HepG2 (cell line): Measurements from ENCODE around the gene RIPK1. TPM values are rescaled to one million over a fixed set of nuclear protein-coding genes. Genes with fewer than 3 reads are reported as not detected.
A peak's percentile ranks its signal among the peaks of the same experiment; 100 is the strongest.

ENCODE experiments used
- ATAC-seq: fragments of 200-7000 bp; cut with Tn5 transposase; 3 replicates; pipeline ENCODE4 v1.9.1; 2020; ENCODE audit warnings: mild to moderate bottlenecking, moderate library complexity
- BruUV-seq: library from RNA; stranded (reverse); fragments of 400-500 nt; replicated peaks from 2 replicates; lab custom pipeline; 2021; lab: Mats Ljungman, UMichigan
- CTCF ChIA-PET: fragments of 300-600 bp; formaldehyde crosslinking; extraction: SDS; loops from one replicate; lab custom pipeline; 2021; ENCODE audit warnings: low total read pairs, inconsistent platforms, low intra/inter-chr PET ratio; lab: Yijun Ruan, JAX
- POLR2A ChIA-PET: fragments of 350-600 bp; sonication (Branson Sonifier 250); formaldehyde crosslinking; loops from one replicate; lab custom pipeline; 2020; ENCODE audit warnings: antibody characterized with exemption, inconsistent platforms; lab: Yijun Ruan, JAX
- DNase-seq: peaks from one replicate; pipeline ENCODE4 v3.0.0-alpha.2; 2015; ENCODE audit warnings: low spot score
- FAIRE-seq: peaks from 3 replicates; lab custom pipeline; 2011; peaks lifted over from hg19 to GRCh38; lab: Jason Lieb, UNC
- H2AFZ ChIP-seq: one replicate; pipeline ENCODE4 v1.6.1; 2011; ENCODE audit warnings: low read length, inconsistent platforms
- H3K27ac ChIP-seq: fragments of 300-600 bp; 3 replicates; pipeline ENCODE4 v1.8.0; 2011; ENCODE audit warnings: mixed run types, mild to moderate bottlenecking, mixed read lengths, low read length, inconsistent platforms; ENCODE audit not compliant: insufficient read depth; ENCODE audit errors: extremely low read length
- H3K27me3 ChIP-seq, 2 experiments: fragments of 200-600 bp in 1 of 2; 2 replicates in 1 of 2; 3 replicates in 1 of 2; pipeline versions ENCODE4 v1.6.0 to v1.8.0; 2011; ENCODE audit warnings: low read length in 2 of 2, mild to moderate bottlenecking in 2 of 2, moderate library complexity in 2 of 2, inconsistent platforms in 1 of 2; ENCODE audit not compliant: insufficient read depth in 2 of 2, control insufficient read depth in 1 of 2
- H3K36me3 ChIP-seq, 2 experiments: fragments of 200-600 bp in 1 of 2; replicated peaks in 1 of 2; 2 replicates in 1 of 2; 3 replicates in 1 of 2; pipeline versions ENCODE4 v1.5.1 to v1.8.0; 2011; ENCODE audit warnings: low read length in 2 of 2, inconsistent platforms in 1 of 2; ENCODE audit not compliant: insufficient read depth in 2 of 2, control insufficient read depth in 1 of 2
- H3K4me1 ChIP-seq: 2 replicates; pipeline ENCODE4 v1.5.1; 2012; ENCODE audit warnings: low read length, inconsistent platforms; ENCODE audit not compliant: insufficient read depth
- H3K4me2 ChIP-seq: 2 replicates; pipeline ENCODE4 v1.6.0; 2011; ENCODE audit warnings: low read depth, low read length, inconsistent platforms
- H3K4me3 ChIP-seq, 3 experiments: fragments of 200-600 bp in 1 of 3; sonication (generic), shearing (Covaris generic) in 1 of 3; replicated peaks in 1 of 3; 2 replicates each; pipeline ENCODE4 v1.5.1; 2011 to 2016; ENCODE audit warnings: low read length in 3 of 3, inconsistent platforms in 2 of 3, low read depth in 2 of 3, mild to moderate bottlenecking in 2 of 3, control low read depth in 1 of 3, mixed read lengths in 1 of 3; ENCODE audit not compliant: insufficient read depth in 1 of 3
- H3K79me2 ChIP-seq: one replicate; pipeline ENCODE4 v1.6.1; 2011; ENCODE audit warnings: low read length, inconsistent platforms; ENCODE audit not compliant: insufficient read depth
- H3K9ac ChIP-seq: 2 replicates; pipeline ENCODE4 v1.6.0; 2011; ENCODE audit warnings: mild to moderate bottlenecking, low read depth, low read length, inconsistent platforms; ENCODE audit not compliant: insufficient read depth
- H3K9me3 ChIP-seq: 2 replicates; pipeline ENCODE4 v1.5.1; 2012; ENCODE audit warnings: mild to moderate bottlenecking, low read length
- H4K20me1 ChIP-seq: 2 replicates; pipeline ENCODE4 v1.6.0; 2011; ENCODE audit warnings: inconsistent platforms, mild to moderate bottlenecking, low read length, moderate library complexity; ENCODE audit not compliant: insufficient read depth
- AGO2 ChIP-seq: fragments of 200-400 bp; formaldehyde crosslinking; optimal IDR thresholded peaks from 2 replicates; pipeline ENCODE3; 2017; ENCODE audit warnings: mild to moderate bottlenecking, low read depth, low read length, moderate library complexity
- CAMTA2 ChIP-seq: sonication (generic); formaldehyde crosslinking; IDR thresholded peaks from 2 replicates; pipeline ENCODE4 v1.4.0; 2020; ENCODE audit warnings: mild to moderate bottlenecking, missing genetic modification reagents, borderline replicate concordance
- KDM4B ChIP-seq: sonication (generic); formaldehyde crosslinking; IDR thresholded peaks from 2 replicates; pipeline ENCODE4 v1.4.0; 2020; ENCODE audit warnings: missing genetic modification reagents
- MAF1 ChIP-seq: sonication (generic); formaldehyde crosslinking; IDR thresholded peaks from 2 replicates; pipeline ENCODE4 v1.5.0; 2020; ENCODE audit warnings: missing genetic modification reagents, borderline replicate concordance
- ZNF660 ChIP-seq: sonication (generic); formaldehyde crosslinking; IDR thresholded peaks from 2 replicates; pipeline ENCODE4 v1.5.1; 2020; ENCODE audit warnings: mild to moderate bottlenecking, low read depth, missing genetic modification reagents, borderline replicate concordance
- WGBS: methylation state at CpG from one replicate; pipeline ENCODE4 v1.1.6; 2017; ENCODE audit warnings: low lambda C conversion rate; 5-methylcytosine and 5-hydroxymethylcytosine counted together
- in situ Hi-C: cut with HindIII; loops from 2 replicates; pipeline ENCODE4 v1.10.0; 2017; ENCODE audit warnings: low pct_unique_long_range_greater_than_20kb; ENCODE audit not compliant: extremely low pct_ligation_motif_present
- intact Hi-C: fragments of 100-400 bp; cut with micrococcal nuclease; formaldehyde crosslinking; loops from one replicate; pipeline ENCODE4 v1.10.0; 2022; ENCODE audit not compliant: unreplicated experiment
- polyA plus RNA-seq, 8 experiments: library from polyadenylated mRNA; depleted of rRNA in 3 of 8; stranded (reverse) in 7 of 8; unstranded in 1 of 8; fragments of >200 nt; fragmentation: Illumina TruSeq in 4 of 8; extraction: Trizol in 4 of 8; gene quantifications; 2 replicates each; pipeline versions ENCODE4 v1.2.1 to v1.2.3, GENCODE V29; 2011 to 2016; ENCODE audit warnings: low read depth in 4 of 8, missing spikeins in 1 of 8, mixed read lengths in 1 of 8; ENCODE audit not compliant: insufficient read depth in 1 of 8
- total RNA-seq, 5 experiments: library from RNA; depleted of rRNA; stranded (reverse); fragments of >200 nt; fragmentation: Illumina TruSeq; extraction: Trizol; gene quantifications; 2 replicates each; pipeline ENCODE4 v1.2.3, GENCODE V29; 2016; ENCODE audit warnings: low read depth in 1 of 5
- TF ChIP-seq, protein P1 (sequence below): fragments of 450-650 bp; IDR thresholded peaks from 2 replicates; pipeline ENCODE4 v1.6.1; 2016
- TF ChIP-seq, protein P2 (sequence below): sonication (generic); formaldehyde crosslinking; IDR thresholded peaks from 2 replicates; pipeline ENCODE4 v1.4.0; 2020; ENCODE audit warnings: mild to moderate bottlenecking, low read depth, missing genetic modification reagents
- TF ChIP-seq, protein P3 (sequence below): sonication (generic); formaldehyde crosslinking; IDR thresholded peaks from 2 replicates; pipeline ENCODE4 v1.9.0; 2022; ENCODE audit warnings: missing genetic modification reagents, mild to moderate bottlenecking, borderline replicate concordance

The RIPK1 gene
- total and polyA plus RNA-seq, 2 of the 13 experiments (the other 11 are each of a cell fraction or from before 2014, with no cell fraction given): 9.0 to 10.3 TPM

DNA sequence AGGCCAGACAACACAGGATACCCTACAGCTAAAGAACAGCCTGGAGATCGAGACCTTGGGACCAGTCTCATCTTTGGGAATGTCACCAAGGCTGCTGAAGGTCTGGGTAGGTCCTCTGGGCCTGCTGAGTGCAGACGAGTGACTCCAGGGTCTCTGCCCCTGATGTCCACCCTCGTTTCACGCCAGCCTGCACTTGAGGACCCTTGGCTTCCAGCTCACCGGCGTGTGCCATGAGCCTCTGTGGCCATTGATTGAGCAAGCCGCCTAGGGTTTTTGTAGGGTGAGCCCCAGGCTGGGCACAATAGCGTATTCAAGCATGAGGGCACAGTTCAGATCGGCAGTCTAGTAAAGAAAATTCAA lies 54.5 kb downstream of the RIPK1 start:
- H3K4me2 ChIP-seq: no peak overlapping the region
- TF ChIP-seq MAF1 (CRISPR knock-in tag): no peak
- TF ChIP-seq KDM4B: no peak
- TF ChIP-seq, protein P1, sequence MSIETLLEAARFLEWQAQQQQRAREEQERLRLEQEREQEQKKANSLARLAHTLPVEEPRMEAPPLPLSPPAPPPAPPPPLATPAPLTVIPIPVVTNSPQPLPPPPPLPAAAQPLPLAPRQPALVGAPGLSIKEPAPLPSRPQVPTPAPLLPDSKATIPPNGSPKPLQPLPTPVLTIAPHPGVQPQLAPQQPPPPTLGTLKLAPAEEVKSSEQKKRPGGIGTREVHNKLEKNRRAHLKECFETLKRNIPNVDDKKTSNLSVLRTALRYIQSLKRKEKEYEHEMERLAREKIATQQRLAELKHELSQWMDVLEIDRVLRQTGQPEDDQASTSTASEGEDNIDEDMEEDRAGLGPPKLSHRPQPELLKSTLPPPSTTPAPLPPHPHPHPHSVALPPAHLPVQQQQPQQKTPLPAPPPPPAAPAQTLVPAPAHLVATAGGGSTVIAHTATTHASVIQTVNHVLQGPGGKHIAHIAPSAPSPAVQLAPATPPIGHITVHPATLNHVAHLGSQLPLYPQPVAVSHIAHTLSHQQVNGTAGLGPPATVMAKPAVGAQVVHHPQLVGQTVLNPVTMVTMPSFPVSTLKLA: no peak
- TF ChIP-seq ZNF660: no peak
- TF ChIP-seq, protein P2, sequence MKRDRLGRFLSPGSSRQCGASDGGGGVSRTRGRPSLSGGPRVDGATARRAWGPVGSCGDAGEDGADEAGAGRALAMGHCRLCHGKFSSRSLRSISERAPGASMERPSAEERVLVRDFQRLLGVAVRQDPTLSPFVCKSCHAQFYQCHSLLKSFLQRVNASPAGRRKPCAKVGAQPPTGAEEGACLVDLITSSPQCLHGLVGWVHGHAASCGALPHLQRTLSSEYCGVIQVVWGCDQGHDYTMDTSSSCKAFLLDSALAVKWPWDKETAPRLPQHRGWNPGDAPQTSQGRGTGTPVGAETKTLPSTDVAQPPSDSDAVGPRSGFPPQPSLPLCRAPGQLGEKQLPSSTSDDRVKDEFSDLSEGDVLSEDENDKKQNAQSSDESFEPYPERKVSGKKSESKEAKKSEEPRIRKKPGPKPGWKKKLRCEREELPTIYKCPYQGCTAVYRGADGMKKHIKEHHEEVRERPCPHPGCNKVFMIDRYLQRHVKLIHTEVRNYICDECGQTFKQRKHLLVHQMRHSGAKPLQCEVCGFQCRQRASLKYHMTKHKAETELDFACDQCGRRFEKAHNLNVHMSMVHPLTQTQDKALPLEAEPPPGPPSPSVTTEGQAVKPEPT (CRISPR knock-in tag): no peak
- TF ChIP-seq, protein P3, sequence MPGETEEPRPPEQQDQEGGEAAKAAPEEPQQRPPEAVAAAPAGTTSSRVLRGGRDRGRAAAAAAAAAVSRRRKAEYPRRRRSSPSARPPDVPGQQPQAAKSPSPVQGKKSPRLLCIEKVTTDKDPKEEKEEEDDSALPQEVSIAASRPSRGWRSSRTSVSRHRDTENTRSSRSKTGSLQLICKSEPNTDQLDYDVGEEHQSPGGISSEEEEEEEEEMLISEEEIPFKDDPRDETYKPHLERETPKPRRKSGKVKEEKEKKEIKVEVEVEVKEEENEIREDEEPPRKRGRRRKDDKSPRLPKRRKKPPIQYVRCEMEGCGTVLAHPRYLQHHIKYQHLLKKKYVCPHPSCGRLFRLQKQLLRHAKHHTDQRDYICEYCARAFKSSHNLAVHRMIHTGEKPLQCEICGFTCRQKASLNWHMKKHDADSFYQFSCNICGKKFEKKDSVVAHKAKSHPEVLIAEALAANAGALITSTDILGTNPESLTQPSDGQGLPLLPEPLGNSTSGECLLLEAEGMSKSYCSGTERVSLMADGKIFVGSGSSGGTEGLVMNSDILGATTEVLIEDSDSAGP (CRISPR knock-in tag): peak; percentile 38; the same call in 1 of the 2 replicates
- TF ChIP-seq CAMTA2: 0 out of 2 replicates have a peak, but pooled peaks have one; percentile 41
- peak; percentile 63 for TF ChIP-seq AGO2
- no peaks in the 10 kb centered on the region for H3K9me3 ChIP-seq
- FAIRE-seq (no peak), DNase-seq (no peak), ATAC-seq (no peak)
- H3K27me3 ChIP-seq: no peaks in the 10 kb centered on the region; a peak in 1 of 5 replicates
- POLR2A ChIA-PET: interaction anchor here (0.5 to 0.9 kb wide), 4 partner anchors 17 to 59 kb away, joined by 3 read pairs; partner anchors contain the start of gene RIPK1
- intact Hi-C loops: no loop called here
- peaks cover 11% of the 10 kb centered on the region for H3K79me2 ChIP-seq
- no peaks in the 10 kb centered on the region for H3K36me3 ChIP-seq
- H2AFZ ChIP-seq: no peak overlapping the region
- no TSS peak for BruUV-seq
- H3K4me1 ChIP-seq: peaks cover 36% of the 10 kb centered on the region
- no peak overlapping the region for H3K27ac ChIP-seq
- CTCF ChIA-PET: no interaction called here
- 93% methylated on average over 8 of the region's 9 CpGs for WGBS
- no peak overlapping the region for H3K9ac ChIP-seq
- in situ Hi-C loops: no loop called here
- H4K20me1 ChIP-seq: no peaks in the 10 kb centered on the region
- no peak overlapping the region for H3K4me3 ChIP-seq
